ENCODE data around the gene FCF1. TPM values are rescaled to one million over a fixed set of nuclear protein-coding genes. Genes with fewer than 3 reads are reported as not detected.

The FCF1 gene
- total and polyA plus RNA-seq, 2 experiments from 2014 or later: 30.3 to 58.7 TPM

DNA sequence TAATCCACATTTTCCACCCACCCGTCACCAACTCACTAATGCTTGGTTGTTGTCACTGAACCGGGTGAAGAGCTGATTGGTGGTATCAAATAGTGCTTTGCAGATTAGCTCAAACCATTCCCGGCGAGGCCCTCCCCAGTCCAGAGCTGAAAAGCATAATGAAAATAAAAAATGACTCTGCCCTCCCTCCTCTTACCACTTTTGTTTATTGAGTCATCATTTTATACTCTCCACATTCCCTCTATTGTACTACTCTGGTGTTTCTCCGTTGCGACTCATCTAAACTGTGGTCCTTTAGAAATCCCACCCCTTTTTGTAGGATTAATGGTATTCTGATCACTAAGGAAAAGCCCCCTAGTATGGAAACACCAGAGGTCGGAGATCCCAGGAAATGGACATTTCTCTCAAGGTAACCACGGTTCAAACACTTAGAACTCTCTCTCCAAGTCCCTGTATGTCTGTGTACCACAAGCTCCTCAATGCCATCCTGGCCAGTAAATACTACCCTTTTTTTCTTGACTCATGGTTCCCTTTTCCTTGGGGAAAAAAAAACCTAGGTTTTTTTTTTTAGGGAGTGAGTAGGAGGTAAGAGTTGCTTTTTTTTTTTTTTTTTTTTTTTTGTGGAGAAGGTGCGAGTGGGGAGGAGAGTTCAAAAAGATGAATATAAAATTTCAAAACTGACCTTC is 42.1 kb upstream of the FCF1 start:
- H3K4me3 ChIP-seq: no peak overlapping the region
- no peaks in the 10 kb centered on the region for H3K9me3 Mint-ChIP-seq
- DNase-seq (ENCODE audit: low spot score) (no peak), ATAC-seq (no peak)
- H3K27ac Mint-ChIP-seq: no peak overlapping the region
- no peaks in the 10 kb centered on the region for H3K4me1 ChIP-seq (ENCODE audit: insufficient read depth)
- H3K4me3 Mint-ChIP-seq: no peak overlapping the region
- H3F3A ChIP-seq (replicated peaks; ENCODE audit: low read depth): no peaks in the 10 kb centered on the region
- H2AFZ ChIP-seq: no peak overlapping the region
- H3K27me3 ChIP-seq (ENCODE audit: insufficient read depth): no peaks in the 10 kb centered on the region
- H3K9me2 ChIP-seq (ENCODE audit: insufficient read depth): no peaks in the 10 kb centered on the region
- H3K36me3 Mint-ChIP-seq (ENCODE audit: low read depth): peaks cover 64% of the 10 kb centered on the region
- H3K4me2 ChIP-seq: no peak overlapping the region
- H3K27ac ChIP-seq (ENCODE audit: low read depth): no peak overlapping the region
- H3K27me3 Mint-ChIP-seq (ENCODE audit: insufficient read depth, low read depth, poor library complexity): no peaks in the 10 kb centered on the region
- H3K79me2 ChIP-seq (replicated peaks; ENCODE audit: insufficient read depth): no peaks in the 10 kb centered on the region
- peaks cover 4% of the 10 kb centered on the region for H4K20me1 ChIP-seq (replicated peaks; ENCODE audit: insufficient read depth)
- TF ChIP-seq, protein P1, sequence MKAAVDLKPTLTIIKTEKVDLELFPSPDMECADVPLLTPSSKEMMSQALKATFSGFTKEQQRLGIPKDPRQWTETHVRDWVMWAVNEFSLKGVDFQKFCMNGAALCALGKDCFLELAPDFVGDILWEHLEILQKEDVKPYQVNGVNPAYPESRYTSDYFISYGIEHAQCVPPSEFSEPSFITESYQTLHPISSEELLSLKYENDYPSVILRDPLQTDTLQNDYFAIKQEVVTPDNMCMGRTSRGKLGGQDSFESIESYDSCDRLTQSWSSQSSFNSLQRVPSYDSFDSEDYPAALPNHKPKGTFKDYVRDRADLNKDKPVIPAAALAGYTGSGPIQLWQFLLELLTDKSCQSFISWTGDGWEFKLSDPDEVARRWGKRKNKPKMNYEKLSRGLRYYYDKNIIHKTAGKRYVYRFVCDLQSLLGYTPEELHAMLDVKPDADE (IDR thresholded peaks at IDR 0.05): no peak
- no peak for TF ChIP-seq CREB1 (CRISPR knock-in tag; IDR thresholded peaks at IDR 0.05; ENCODE audit: low read depth)
- TF ChIP-seq STAT1 (IDR thresholded peaks at IDR 0.05; ENCODE audit: unreplicated experiment): no peak
- no peak for TF ChIP-seq NANOG (IDR thresholded peaks at IDR 0.05; ENCODE audit: borderline replicate concordance)
- TF ChIP-seq, protein P2, sequence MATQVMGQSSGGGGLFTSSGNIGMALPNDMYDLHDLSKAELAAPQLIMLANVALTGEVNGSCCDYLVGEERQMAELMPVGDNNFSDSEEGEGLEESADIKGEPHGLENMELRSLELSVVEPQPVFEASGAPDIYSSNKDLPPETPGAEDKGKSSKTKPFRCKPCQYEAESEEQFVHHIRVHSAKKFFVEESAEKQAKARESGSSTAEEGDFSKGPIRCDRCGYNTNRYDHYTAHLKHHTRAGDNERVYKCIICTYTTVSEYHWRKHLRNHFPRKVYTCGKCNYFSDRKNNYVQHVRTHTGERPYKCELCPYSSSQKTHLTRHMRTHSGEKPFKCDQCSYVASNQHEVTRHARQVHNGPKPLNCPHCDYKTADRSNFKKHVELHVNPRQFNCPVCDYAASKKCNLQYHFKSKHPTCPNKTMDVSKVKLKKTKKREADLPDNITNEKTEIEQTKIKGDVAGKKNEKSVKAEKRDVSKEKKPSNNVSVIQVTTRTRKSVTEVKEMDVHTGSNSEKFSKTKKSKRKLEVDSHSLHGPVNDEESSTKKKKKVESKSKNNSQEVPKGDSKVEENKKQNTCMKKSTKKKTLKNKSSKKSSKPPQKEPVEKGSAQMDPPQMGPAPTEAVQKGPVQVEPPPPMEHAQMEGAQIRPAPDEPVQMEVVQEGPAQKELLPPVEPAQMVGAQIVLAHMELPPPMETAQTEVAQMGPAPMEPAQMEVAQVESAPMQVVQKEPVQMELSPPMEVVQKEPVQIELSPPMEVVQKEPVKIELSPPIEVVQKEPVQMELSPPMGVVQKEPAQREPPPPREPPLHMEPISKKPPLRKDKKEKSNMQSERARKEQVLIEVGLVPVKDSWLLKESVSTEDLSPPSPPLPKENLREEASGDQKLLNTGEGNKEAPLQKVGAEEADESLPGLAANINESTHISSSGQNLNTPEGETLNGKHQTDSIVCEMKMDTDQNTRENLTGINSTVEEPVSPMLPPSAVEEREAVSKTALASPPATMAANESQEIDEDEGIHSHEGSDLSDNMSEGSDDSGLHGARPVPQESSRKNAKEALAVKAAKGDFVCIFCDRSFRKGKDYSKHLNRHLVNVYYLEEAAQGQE (IDR thresholded peaks at IDR 0.05; ENCODE audit: unreplicated experiment): no peak
- TF ChIP-seq, protein P3, sequence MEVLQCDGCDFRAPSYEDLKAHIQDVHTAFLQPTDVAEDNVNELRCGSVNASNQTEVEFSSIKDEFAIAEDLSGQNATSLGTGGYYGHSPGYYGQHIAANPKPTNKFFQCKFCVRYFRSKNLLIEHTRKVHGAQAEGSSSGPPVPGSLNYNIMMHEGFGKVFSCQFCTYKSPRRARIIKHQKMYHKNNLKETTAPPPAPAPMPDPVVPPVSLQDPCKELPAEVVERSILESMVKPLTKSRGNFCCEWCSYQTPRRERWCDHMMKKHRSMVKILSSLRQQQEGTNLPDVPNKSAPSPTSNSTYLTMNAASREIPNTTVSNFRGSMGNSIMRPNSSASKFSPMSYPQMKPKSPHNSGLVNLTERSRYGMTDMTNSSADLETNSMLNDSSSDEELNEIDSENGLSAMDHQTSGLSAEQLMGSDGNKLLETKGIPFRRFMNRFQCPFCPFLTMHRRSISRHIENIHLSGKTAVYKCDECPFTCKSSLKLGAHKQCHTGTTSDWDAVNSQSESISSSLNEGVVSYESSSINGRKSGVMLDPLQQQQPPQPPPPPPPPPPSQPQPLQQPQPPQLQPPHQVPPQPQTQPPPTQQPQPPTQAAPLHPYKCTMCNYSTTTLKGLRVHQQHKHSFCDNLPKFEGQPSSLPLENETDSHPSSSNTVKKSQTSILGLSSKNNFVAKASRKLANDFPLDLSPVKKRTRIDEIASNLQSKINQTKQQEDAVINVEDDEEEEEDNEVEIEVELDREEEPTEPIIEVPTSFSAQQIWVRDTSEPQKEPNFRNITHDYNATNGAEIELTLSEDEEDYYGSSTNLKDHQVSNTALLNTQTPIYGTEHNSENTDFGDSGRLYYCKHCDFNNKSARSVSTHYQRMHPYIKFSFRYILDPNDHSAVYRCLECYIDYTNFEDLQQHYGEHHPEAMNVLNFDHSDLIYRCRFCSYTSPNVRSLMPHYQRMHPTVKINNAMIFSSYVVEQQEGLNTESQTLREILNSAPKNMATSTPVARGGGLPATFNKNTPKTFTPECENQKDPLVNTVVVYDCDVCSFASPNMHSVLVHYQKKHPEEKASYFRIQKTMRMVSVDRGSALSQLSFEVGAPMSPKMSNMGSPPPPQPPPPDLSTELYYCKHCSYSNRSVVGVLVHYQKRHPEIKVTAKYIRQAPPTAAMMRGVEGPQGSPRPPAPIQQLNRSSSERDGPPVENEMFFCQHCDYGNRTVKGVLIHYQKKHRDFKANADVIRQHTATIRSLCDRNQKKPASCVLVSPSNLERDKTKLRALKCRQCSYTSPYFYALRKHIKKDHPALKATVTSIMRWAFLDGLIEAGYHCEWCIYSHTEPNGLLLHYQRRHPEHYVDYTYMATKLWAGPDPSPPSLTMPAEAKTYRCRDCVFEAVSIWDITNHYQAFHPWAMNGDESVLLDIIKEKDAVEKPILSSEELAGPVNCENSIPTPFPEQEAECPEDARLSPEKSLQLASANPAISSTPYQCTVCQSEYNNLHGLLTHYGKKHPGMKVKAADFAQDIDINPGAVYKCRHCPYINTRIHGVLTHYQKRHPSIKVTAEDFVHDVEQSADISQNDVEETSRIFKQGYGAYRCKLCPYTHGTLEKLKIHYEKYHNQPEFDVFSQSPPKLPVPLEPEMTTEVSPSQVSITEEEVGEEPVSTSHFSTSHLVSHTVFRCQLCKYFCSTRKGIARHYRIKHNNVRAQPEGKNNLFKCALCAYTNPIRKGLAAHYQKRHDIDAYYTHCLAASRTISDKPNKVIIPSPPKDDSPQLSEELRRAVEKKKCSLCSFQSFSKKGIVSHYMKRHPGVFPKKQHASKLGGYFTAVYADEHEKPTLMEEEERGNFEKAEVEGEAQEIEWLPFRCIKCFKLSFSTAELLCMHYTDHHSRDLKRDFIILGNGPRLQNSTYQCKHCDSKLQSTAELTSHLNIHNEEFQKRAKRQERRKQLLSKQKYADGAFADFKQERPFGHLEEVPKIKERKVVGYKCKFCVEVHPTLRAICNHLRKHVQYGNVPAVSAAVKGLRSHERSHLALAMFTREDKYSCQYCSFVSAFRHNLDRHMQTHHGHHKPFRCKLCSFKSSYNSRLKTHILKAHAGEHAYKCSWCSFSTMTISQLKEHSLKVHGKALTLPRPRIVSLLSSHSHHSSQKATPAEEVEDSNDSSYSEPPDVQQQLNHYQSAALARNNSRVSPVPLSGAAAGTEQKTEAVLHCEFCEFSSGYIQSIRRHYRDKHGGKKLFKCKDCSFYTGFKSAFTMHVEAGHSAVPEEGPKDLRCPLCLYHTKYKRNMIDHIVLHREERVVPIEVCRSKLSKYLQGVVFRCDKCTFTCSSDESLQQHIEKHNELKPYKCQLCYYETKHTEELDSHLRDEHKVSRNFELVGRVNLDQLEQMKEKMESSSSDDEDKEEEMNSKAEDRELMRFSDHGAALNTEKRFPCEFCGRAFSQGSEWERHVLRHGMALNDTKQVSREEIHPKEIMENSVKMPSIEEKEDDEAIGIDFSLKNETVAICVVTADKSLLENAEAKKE (CRISPR knock-in tag; IDR thresholded peaks at IDR 0.05): no peak
- TF ChIP-seq, protein P4, sequence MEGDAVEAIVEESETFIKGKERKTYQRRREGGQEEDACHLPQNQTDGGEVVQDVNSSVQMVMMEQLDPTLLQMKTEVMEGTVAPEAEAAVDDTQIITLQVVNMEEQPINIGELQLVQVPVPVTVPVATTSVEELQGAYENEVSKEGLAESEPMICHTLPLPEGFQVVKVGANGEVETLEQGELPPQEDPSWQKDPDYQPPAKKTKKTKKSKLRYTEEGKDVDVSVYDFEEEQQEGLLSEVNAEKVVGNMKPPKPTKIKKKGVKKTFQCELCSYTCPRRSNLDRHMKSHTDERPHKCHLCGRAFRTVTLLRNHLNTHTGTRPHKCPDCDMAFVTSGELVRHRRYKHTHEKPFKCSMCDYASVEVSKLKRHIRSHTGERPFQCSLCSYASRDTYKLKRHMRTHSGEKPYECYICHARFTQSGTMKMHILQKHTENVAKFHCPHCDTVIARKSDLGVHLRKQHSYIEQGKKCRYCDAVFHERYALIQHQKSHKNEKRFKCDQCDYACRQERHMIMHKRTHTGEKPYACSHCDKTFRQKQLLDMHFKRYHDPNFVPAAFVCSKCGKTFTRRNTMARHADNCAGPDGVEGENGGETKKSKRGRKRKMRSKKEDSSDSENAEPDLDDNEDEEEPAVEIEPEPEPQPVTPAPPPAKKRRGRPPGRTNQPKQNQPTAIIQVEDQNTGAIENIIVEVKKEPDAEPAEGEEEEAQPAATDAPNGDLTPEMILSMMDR (conservative IDR thresholded peaks at IDR 0.05; ENCODE audit: low read depth in 2 of 2): no peak
- no peak for TF ChIP-seq ZNF331 (CRISPR knock-in tag; IDR thresholded peaks at IDR 0.05; ENCODE audit: low read depth)
- no peak for TF ChIP-seq JUNB (IDR thresholded peaks at IDR 0.05; ENCODE audit: unreplicated experiment)
- no peak for TF ChIP-seq POLR2AphosphoS5 (IDR thresholded peaks at IDR 0.05; ENCODE audit: low read depth)
- no peak for TF ChIP-seq EZH2phosphoT487 (IDR thresholded peaks at IDR 0.05; ENCODE audit: unreplicated experiment)
- peaks cover 45% of the 10 kb centered on the region for H3K36me3 ChIP-seq (ENCODE audit: insufficient read depth)
- H3K4me1 Mint-ChIP-seq: no peaks in the 10 kb centered on the region
